Measurements from ENCODE around the gene LHX8. TPM values are rescaled to one million over a fixed set of nuclear protein-coding genes. Genes with fewer than 3 reads are reported as not detected.

Gene LHX8
- total RNA-seq, 1 experiment from 2014 or later: 0.37 TPM

DNA sequence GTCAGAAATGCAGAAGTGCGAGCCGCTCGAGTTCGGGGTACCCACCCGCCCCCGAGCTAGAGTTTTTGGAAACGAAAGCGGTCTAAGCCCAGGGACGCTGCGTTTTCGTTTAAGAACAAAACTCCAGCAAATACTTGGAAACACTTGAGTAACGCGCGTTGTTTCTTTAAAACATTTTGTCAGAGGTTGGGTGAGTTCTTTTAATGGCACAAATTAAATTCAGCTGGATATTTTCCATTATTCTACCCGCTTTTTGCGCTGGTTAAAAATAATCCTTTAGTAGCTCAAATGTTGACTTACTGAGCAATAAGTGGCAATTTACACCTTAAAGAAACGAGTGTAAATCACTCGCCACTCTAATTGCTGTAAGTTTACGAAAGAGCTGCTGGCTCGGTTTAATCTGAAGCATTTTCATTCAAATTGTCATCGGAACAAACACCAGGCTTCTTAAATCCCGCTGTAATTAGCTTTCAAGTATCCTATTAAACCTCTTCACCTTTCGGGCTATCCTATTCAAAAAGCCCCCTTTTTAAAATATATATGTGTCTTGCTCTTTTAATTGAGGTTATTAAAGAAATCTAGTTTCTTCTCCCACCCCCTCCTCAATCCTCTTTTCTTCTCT lies 1.5 kb downstream of the LHX8 start (continued):
- no peak for TF ChIP-seq ZNF532 (CRISPR knock-in tag; IDR thresholded peaks at IDR 0.05; ENCODE audit: borderline replicate concordance)
- no peak for TF ChIP-seq NR3C1 (CRISPR knock-in tag; conservative IDR thresholded peaks at IDR 0.05; ENCODE audit: low read depth)
- no peak for TF ChIP-seq KAT7 (CRISPR knock-in tag; IDR thresholded peaks at IDR 0.05; ENCODE audit: borderline replicate concordance)
- TF ChIP-seq, protein P1, sequence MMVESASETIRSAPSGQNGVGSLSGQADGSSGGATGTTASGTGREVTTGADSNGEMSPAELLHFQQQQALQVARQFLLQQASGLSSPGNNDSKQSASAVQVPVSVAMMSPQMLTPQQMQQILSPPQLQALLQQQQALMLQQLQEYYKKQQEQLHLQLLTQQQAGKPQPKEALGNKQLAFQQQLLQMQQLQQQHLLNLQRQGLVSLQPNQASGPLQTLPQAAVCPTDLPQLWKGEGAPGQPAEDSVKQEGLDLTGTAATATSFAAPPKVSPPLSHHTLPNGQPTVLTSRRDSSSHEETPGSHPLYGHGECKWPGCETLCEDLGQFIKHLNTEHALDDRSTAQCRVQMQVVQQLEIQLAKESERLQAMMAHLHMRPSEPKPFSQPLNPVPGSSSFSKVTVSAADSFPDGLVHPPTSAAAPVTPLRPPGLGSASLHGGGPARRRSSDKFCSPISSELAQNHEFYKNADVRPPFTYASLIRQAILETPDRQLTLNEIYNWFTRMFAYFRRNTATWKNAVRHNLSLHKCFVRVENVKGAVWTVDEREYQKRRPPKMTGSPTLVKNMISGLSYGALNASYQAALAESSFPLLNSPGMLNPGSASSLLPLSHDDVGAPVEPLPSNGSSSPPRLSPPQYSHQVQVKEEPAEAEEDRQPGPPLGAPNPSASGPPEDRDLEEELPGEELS (CRISPR knock-in tag; IDR thresholded peaks at IDR 0.05): no peak
- no peak for TF ChIP-seq JAZF1 (CRISPR knock-in tag; IDR thresholded peaks at IDR 0.05)
- TF ChIP-seq EMX1 (CRISPR knock-in tag; IDR thresholded peaks at IDR 0.05): no peak
- TF ChIP-seq ZNF671 (CRISPR knock-in tag; IDR thresholded peaks at IDR 0.05): no peak
- TF ChIP-seq ERG (CRISPR knock-in tag; IDR thresholded peaks at IDR 0.05): no peak
- TF ChIP-seq, protein P2, sequence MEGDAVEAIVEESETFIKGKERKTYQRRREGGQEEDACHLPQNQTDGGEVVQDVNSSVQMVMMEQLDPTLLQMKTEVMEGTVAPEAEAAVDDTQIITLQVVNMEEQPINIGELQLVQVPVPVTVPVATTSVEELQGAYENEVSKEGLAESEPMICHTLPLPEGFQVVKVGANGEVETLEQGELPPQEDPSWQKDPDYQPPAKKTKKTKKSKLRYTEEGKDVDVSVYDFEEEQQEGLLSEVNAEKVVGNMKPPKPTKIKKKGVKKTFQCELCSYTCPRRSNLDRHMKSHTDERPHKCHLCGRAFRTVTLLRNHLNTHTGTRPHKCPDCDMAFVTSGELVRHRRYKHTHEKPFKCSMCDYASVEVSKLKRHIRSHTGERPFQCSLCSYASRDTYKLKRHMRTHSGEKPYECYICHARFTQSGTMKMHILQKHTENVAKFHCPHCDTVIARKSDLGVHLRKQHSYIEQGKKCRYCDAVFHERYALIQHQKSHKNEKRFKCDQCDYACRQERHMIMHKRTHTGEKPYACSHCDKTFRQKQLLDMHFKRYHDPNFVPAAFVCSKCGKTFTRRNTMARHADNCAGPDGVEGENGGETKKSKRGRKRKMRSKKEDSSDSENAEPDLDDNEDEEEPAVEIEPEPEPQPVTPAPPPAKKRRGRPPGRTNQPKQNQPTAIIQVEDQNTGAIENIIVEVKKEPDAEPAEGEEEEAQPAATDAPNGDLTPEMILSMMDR (IDR thresholded peaks at IDR 0.05): no peak
- TF ChIP-seq NR2C2 (CRISPR knock-in tag; IDR thresholded peaks at IDR 0.05): no peak
- TF ChIP-seq, protein P3, sequence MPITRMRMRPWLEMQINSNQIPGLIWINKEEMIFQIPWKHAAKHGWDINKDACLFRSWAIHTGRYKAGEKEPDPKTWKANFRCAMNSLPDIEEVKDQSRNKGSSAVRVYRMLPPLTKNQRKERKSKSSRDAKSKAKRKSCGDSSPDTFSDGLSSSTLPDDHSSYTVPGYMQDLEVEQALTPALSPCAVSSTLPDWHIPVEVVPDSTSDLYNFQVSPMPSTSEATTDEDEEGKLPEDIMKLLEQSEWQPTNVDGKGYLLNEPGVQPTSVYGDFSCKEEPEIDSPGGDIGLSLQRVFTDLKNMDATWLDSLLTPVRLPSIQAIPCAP (CRISPR knock-in tag; IDR thresholded peaks at IDR 0.05): no peak
- no peak for TF ChIP-seq TP53 (CRISPR knock-in tag; IDR thresholded peaks at IDR 0.05)
- TF ChIP-seq TCF7 (CRISPR knock-in tag; IDR thresholded peaks at IDR 0.05; ENCODE audit: low read depth): no peak
- TF ChIP-seq SMAD4 (CRISPR knock-in tag; IDR thresholded peaks at IDR 0.05): no peak

DNA sequence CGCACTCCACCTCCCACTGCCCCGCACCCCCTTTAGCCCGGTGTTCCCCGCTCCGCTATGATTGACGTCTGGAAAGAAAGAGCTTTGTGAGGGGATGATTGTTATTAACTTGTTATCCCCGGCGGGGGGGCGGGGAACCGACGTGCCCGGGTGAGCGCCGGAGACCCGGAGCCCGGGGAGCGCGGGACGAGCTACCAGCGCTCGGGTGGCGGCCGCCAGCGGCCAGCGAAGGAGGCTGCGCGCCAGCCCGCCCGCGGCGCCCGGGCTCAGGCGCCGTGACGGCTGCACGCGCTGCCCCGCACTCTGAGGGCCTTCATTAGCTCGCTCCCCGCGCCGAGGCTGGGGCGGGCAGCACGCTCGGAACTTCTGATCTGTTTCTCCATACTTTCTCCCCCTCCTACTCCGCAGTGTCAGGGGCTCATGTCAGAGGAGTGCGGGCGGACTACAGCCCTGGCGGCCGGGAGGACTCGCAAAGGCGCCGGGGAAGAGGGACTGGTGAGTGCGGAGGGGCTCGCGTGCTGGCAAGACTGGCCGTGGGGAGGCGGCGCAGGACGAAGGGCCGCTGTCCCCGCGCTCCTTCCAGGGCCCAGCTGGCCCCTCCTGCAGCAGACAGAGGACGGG lies 2.1 kb downstream of the LHX8 start:
- ChIA-PET CTCF (interaction anchor here (0.7 to 3.9 kb wide), 8 partner anchors 9 to 395 kb away, joined by 3 to 18 read pairs (median 4); no protein-coding TSS in a partner anchor), POLR2A (no interaction called here)
- peaks cover 92% of the 10 kb centered on the region for H3K27me3 Mint-ChIP-seq (ENCODE audit: low read depth)
- H3K27ac Mint-ChIP-seq: no peak overlapping the region
- DNase-seq (ENCODE audit: low spot score) (peak; percentile 63), ATAC-seq (peak; percentile 45)
- no peaks in the 10 kb centered on the region for H3K36me3 Mint-ChIP-seq
- no peaks in the 10 kb centered on the region for H3K9me3 Mint-ChIP-seq
- H3K4me3 Mint-ChIP-seq: peak overlapping the region; percentile 95
- H3K4me1 Mint-ChIP-seq: peaks cover 66% of the 10 kb centered on the region
- no peak for TF ChIP-seq ESRRA (CRISPR knock-in tag; IDR thresholded peaks at IDR 0.05; ENCODE audit: borderline replicate concordance)
- no peak for TF ChIP-seq ZNF121 (CRISPR knock-in tag; IDR thresholded peaks at IDR 0.05)
- TF ChIP-seq ZBTB21 (CRISPR knock-in tag; IDR thresholded peaks at IDR 0.05; ENCODE audit: borderline replicate concordance): no peak
- TF ChIP-seq KAT7 (CRISPR knock-in tag; IDR thresholded peaks at IDR 0.05; ENCODE audit: borderline replicate concordance): peak; percentile 46; the same call in 1 of the 2 replicates
- peak; percentile 82 for TF ChIP-seq ZNF263 (CRISPR knock-in tag; IDR thresholded peaks at IDR 0.05; ENCODE audit: low read depth)
- TF ChIP-seq NFYB (CRISPR knock-in tag; conservative IDR thresholded peaks at IDR 0.05; ENCODE audit: low read depth): no peak
- TF ChIP-seq, protein P4, sequence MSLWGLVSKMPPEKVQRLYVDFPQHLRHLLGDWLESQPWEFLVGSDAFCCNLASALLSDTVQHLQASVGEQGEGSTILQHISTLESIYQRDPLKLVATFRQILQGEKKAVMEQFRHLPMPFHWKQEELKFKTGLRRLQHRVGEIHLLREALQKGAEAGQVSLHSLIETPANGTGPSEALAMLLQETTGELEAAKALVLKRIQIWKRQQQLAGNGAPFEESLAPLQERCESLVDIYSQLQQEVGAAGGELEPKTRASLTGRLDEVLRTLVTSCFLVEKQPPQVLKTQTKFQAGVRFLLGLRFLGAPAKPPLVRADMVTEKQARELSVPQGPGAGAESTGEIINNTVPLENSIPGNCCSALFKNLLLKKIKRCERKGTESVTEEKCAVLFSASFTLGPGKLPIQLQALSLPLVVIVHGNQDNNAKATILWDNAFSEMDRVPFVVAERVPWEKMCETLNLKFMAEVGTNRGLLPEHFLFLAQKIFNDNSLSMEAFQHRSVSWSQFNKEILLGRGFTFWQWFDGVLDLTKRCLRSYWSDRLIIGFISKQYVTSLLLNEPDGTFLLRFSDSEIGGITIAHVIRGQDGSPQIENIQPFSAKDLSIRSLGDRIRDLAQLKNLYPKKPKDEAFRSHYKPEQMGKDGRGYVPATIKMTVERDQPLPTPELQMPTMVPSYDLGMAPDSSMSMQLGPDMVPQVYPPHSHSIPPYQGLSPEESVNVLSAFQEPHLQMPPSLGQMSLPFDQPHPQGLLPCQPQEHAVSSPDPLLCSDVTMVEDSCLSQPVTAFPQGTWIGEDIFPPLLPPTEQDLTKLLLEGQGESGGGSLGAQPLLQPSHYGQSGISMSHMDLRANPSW (CRISPR knock-in tag; conservative IDR thresholded peaks at IDR 0.05; ENCODE audit: low read depth): no peak

Measured in WTC11 (cell line).